HG03457 (cell line): ENCODE results near the gene MALAT1.
"Not testable (repeated sequence)": the region's sequence is repeated elsewhere in the genome, so short reads cannot be mapped to it uniquely, and the experiment has no call there.

ENCODE experiments used
- ATAC-seq: cut with Tn5 transposase; IDR thresholded peaks from one replicate; pipeline ENCODE4 v1.9.1; 2021; ENCODE audit warnings: moderate number of reproducible peaks; ENCODE audit not compliant: unreplicated experiment

The MALAT1 gene

GRCh38 chr11:65497141-65498041 lies 1.5 kb upstream of the MALAT1 start:
- peak; percentile 45 for ATAC-seq

DNA sequence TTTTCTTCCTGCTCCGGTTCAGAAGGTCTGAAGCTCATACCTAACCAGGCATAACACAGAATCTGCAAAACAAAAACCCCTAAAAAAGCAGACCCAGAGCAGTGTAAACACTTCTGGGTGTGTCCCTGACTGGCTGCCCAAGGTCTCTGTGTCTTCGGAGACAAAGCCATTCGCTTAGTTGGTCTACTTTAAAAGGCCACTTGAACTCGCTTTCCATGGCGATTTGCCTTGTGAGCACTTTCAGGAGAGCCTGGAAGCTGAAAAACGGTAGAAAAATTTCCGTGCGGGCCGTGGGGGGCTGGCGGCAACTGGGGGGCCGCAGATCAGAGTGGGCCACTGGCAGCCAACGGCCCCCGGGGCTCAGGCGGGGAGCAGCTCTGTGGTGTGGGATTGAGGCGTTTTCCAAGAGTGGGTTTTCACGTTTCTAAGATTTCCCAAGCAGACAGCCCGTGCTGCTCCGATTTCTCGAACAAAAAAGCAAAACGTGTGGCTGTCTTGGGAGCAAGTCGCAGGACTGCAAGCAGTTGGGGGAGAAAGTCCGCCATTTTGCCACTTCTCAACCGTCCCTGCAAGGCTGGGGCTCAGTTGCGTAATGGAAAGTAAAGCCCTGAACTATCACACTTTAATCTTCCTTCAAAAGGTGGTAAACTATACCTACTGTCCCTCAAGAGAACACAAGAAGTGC lies 661 bp upstream of the MALAT1 start:
- no peak for ATAC-seq

GRCh38 chr11:65498727-65498976 lies 193 bp upstream of the MALAT1 start:
- no peak for ATAC-seq

GRCh38 chr11:65499713-65500386 lies 1.0 kb downstream of the MALAT1 start:
- ATAC-seq = no peak

- no peak for ATAC-seq
These were observed 1.7 kb downstream of the MALAT1 start for GRCh38 chr11:65500387-65501185.

DNA sequence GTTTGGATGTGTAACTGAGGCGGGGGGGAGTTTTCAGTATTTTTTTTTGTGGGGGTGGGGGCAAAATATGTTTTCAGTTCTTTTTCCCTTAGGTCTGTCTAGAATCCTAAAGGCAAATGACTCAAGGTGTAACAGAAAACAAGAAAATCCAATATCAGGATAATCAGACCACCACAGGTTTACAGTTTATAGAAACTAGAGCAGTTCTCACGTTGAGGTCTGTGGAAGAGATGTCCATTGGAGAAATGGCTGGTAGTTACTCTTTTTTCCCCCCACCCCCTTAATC lies 2.3 kb downstream of the MALAT1 start:
- no peak for ATAC-seq

GRCh38 chr11:65501472-65502273 lies 2.8 kb downstream of the MALAT1 start:
- ATAC-seq = no peak

DNA sequence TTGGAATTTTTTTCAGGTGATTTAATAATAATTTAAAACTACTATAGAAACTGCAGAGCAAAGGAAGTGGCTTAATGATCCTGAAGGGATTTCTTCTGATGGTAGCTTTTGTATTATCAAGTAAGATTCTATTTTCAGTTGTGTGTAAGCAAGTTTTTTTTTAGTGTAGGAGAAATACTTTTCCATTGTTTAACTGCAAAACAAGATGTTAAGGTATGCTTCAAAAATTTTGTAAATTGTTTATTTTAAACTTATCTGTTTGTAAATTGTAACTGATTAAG lies 3.4 kb downstream of the MALAT1 start:
- no peak for ATAC-seq

GRCh38 chr11:65502555-65503367 lies 3.9 kb downstream of the MALAT1 start:
- ATAC-seq = no peak

DNA sequence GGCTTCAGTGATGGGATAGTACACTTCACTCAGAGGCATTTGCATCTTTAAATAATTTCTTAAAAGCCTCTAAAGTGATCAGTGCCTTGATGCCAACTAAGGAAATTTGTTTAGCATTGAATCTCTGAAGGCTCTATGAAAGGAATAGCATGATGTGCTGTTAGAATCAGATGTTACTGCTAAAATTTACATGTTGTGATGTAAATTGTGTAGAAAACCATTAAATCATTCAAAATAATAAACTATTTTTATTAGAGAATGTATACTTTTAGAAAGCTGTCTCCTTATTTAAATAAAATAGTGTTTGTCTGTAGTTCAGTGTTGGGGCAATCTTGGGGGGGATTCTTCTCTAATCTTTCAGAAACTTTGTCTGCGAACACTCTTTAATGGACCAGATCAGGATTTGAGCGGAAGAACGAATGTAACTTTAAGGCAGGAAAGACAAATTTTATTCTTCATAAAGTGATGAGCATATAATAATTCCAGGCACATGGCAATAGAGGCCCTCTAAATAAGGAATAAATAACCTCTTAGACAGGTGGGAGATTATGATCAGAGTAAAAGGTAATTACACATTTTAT lies 4.6 kb downstream of the MALAT1 start:
- ATAC-seq = no peak

GRCh38 chr11:65503949-65504673 lies 5.3 kb downstream of the MALAT1 start:
- ATAC-seq = no peak

DNA sequence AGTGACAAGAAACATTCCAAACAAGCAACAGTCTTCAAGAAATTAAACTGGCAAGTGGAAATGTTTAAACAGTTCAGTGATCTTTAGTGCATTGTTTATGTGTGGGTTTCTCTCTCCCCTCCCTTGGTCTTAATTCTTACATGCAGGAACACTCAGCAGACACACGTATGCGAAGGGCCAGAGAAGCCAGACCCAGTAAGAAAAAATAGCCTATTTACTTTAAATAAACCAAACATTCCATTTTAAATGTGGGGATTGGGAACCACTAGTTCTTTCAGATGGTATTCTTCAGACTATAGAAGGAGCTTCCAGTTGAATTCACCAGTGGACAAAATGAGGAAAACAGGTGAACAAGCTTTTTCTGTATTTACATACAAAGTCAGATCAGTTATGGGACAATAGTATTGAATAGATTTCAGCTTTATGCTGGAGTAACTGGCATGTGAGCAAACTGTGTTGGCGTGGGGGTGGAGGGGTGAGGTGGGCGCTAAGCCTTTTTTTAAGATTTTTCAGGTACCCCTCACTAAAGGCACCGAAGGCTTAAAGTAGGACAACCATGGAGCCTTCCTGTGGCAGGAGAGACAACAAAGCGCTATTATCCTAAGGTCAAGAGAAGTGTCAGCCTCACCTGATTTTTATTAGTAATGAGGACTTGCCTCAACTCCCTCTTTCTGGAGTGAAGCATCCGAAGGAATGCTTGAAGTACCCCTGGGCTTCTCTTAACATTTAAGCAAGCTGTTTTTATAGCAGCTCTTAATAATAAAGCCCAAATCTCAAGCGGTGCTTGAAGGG lies 6.0 kb downstream of the MALAT1 start:
- ATAC-seq = no peak

DNA sequence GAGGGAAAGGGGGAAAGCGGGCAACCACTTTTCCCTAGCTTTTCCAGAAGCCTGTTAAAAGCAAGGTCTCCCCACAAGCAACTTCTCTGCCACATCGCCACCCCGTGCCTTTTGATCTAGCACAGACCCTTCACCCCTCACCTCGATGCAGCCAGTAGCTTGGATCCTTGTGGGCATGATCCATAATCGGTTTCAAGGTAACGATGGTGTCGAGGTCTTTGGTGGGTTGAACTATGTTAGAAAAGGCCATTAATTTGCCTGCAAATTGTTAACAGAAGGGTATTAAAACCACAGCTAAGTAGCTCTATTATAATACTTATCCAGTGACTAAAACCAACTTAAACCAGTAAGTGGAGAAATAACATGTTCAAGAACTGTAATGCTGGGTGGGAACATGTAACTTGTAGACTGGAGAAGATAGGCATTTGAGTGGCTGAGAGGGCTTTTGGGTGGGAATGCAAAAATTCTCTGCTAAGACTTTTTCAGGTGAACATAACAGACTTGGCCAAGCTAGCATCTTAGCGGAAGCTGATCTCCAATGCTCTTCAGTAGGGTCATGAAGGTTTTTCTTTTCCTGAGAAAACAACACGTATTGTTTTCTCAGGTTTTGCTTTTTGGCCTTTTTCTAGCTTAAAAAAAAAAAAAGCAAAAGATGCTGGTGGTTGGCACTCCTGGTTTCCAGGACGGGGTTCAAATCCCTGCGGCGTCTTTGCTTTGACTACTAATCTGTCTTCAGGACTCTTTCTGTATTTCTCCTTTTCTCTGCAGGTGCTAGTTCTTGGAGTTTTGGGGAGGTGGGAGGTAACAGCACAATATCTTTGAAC lies 6.8 kb downstream of the MALAT1 start:
- ATAC-seq = no peak

- no peak for ATAC-seq
These were observed 7.5 kb downstream of the MALAT1 start for GRCh38 chr11:65506290-65506771.

GRCh38 chr11:65506772-65507505 lies 8.1 kb downstream of the MALAT1 start:
- ATAC-seq = peak; percentile 22

DNA sequence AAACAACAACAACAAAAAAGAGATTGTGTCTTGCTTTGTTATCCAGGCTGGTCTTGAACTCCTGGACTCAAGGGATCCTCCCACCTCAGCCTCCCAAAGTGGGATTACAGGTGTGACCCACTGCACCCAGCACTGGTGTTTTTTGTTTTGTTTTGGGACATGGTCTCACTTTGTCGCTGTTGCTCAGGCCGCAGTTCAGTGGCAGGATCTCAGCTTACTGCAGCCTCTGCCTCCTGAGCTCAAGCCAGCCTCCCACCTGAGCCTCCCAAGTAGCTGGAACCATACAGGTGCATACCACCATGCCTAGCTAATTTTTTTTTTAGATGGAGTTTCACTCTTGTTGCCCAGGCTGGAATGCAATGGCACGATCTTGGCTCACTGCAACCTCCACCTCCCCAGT lies 13.5 kb downstream of the MALAT1 start:
- ATAC-seq = not testable (repeated sequence)
